PC-3 (cell line): ENCODE data around the gene ADGRD1.

Experiments
- CTCF ChIP-seq: fragments of 300-600 bp; sonication (generic); conservative IDR thresholded peaks from 2 replicates; pipeline ENCODE4 v1.5.1; 2017; ENCODE audit warnings: antibody characterized with exemption, low read depth, mild to moderate bottlenecking, low read length
- EZH2 ChIP-seq: fragments of 300-600 bp; sonication (generic); IDR thresholded peaks from one replicate; pipeline ENCODE4 v1.6.1; 2017; ENCODE audit warnings: antibody characterized with exemption, mild to moderate bottlenecking, low read length; ENCODE audit not compliant: unreplicated experiment
- EZH2phosphoT487 ChIP-seq: fragments of 300-600 bp; sonication (generic); IDR thresholded peaks from 2 replicates; pipeline ENCODE4 v1.6.1; 2018; ENCODE audit warnings: mild to moderate bottlenecking, antibody characterized with exemption, low read length, borderline replicate concordance

DNA sequence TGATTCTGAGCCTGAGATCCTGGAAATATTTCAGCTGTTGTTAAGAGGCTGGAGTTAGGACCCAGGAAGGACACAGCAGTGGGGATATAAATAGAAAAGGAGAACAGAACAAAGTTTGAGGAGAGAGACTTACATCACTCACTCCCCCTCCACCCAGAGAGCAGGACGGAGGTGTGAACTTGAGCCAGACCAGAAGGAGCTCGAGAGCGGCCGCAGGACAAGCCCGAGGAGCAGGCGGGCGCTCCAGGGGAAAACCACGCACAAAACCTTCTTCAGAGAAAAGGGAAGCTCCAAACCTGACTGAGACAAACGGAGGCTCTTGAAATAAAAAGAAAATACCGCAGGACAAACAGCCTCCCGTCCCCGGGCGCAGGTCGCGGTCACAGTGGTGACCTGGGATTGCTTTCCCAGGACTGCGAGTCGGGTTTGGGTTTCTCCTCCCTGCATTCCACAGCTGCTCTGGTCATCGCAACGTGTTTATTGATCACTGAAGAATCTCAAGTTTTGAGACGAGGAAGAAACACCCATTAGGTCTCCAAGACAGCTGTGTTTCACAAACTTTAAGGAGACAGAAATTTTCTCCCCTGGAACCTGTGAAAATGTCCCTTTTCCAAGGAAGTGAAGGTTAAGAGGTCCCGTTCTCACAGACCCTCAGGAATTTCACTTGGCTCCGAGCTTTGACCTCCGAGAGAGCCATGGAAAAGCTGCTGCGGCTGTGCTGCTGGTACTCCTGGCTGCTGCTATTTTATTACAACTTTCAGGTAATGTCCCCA, at the start of gene ADGRD1:
- peak; percentile 54 for TF ChIP-seq EZH2
- no peak for TF ChIP-seq CTCF
- TF ChIP-seq EZH2phosphoT487, result no peak; the same call in 1 of the 2 replicates
